Natural killer cell (primary cell): ENCODE measurements around the gene DSP. TPM values are rescaled to one million over a fixed set of nuclear protein-coding genes. Genes with fewer than 3 reads are reported as not detected.

Source experiments
- ATAC-seq, 3 donors: fragments of 150-1000 bp in 2 of 3; fragments of 200-7000 bp in 1 of 3; cut with Tn5 transposase; 1 replicate in 1 of 3; 2 replicates in 2 of 3; pipeline ENCODE4 v1.10.0; 2021; ENCODE audit warnings: mild to moderate bottlenecking in 2 of 3, moderate library complexity in 2 of 3
- DNase-seq, 2 donors: peaks; one replicate each; pipeline versions ENCODE4 v3.0.0 to v3.0.0-alpha.2; 2013 to 2021; ENCODE audit warnings: mixed read lengths in 1 of 2
- H3K27ac ChIP-seq: one replicate; pipeline ENCODE4 v1.5.1; 2013; ENCODE audit warnings: mild to moderate bottlenecking, low read length
- H3K27me3 ChIP-seq: one replicate; pipeline ENCODE4 v1.6.1; 2013; ENCODE audit warnings: low read length; ENCODE audit not compliant: control insufficient read depth, insufficient read depth
- H3K36me3 ChIP-seq: one replicate; pipeline ENCODE4 v1.6.1; 2013; ENCODE audit warnings: low read length; ENCODE audit not compliant: control insufficient read depth, insufficient read depth
- H3K4me1 ChIP-seq: one replicate; pipeline ENCODE4 v1.6.1; 2013; ENCODE audit warnings: low read length; ENCODE audit not compliant: control insufficient read depth, insufficient read depth
- H3K4me3 ChIP-seq: one replicate; pipeline ENCODE4 v1.5.1; 2013; ENCODE audit warnings: low read length
- H3K9me3 ChIP-seq: one replicate; pipeline ENCODE4 v1.6.1; 2013; ENCODE audit warnings: low read length; ENCODE audit not compliant: control insufficient read depth, insufficient read depth
- H3K27ac Mint-ChIP-seq, 2 donors: one replicate each; pipeline ENCODE4 v1.8.0; 2022; ENCODE audit warnings: mild to moderate bottlenecking in 2 of 2, mixed read lengths in 2 of 2, moderate library complexity in 1 of 2
- H3K27me3 Mint-ChIP-seq, 2 donors: one replicate each; pipeline ENCODE4 v1.8.0; 2022; ENCODE audit warnings: low read depth in 2 of 2, mixed read lengths in 2 of 2
- H3K36me3 Mint-ChIP-seq: one replicate; pipeline ENCODE4 v1.8.0; 2022; ENCODE audit warnings: mixed read lengths
- H3K4me1 Mint-ChIP-seq, 2 donors: one replicate each; pipeline ENCODE4 v1.8.0; 2022; ENCODE audit warnings: mixed read lengths in 2 of 2
- H3K4me3 Mint-ChIP-seq: one replicate; pipeline ENCODE4 v1.8.0; 2022; ENCODE audit warnings: mild to moderate bottlenecking, moderate library complexity, mixed read lengths
- H3K9me3 Mint-ChIP-seq, 2 donors: one replicate each; pipeline ENCODE4 v1.8.0; 2022; ENCODE audit warnings: mixed read lengths in 2 of 2
- WGBS: methylation state at CpG from one replicate; pipeline ENCODE4 v1.1.7; 2013; ENCODE audit warnings: missing lambda C conversion rate; ENCODE audit not compliant: insufficient coverage; 5-methylcytosine and 5-hydroxymethylcytosine counted together
- intact Hi-C: fragments of 100-400 bp; cut with micrococcal nuclease; formaldehyde crosslinking; loops from one replicate; pipeline ENCODE4 v1.14.2; 2022
- total RNA-seq, 4 donors: library from RNA; stranded (reverse); fragments of 120-200 nt in 1 of 4; gene quantifications; one replicate each; pipeline versions ENCODE4 v1.2.3 to v1.2.4, GENCODE V29; 2013 to 2022
- TF ChIP-seq, protein P1 (sequence below): fragments of 200-600 bp; IDR thresholded peaks from one replicate; pipeline ENCODE4 v1.8.0; 2022; ENCODE audit warnings: antibody characterized with exemption

The DSP gene
- total RNA-seq, 3 donors from 2014 or later (not counting 1 experiment from before 2014, with no cell fraction given): 0.05 to 0.26 TPM; not detected in 1

DNA sequence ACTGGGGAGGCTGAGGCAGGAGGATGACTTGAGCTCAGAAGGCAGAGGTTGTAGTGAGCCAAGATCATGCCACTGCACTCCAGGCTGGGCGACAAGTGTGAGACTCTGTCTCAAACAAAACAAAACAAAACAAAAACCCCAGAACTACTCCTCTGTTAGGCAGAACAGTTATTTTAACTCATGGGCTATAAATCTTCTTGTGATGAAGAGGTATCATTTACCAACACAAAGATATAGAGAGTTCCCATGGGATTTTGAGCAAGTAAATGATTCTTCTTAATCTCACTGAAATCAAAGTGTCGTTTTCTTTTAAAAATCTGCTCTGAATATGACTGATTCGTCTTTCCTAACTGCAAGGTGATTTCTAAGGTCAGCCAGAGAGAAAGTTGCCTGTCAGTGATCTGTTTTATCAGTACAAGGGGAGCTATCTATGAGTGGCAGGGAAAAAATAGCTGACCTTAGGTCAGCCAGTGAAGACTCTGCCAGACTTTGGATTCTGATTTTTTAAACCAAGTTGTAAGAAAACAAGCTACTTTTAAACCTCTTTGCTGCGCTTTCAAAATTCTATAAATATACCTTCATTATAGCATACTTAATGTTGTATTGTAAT is 3.8 kb upstream of the DSP start:
- H3K27ac Mint-ChIP-seq: no peak overlapping the region
- intact Hi-C loops: no loop called here
- WGBS: 67% methylated on average over 3 of the region's 4 CpGs
- Histone ChIP-seq H3K9me3 (no peaks in the 10 kb centered on the region), H3K27me3 (peaks cover 16% of the 10 kb centered on the region), H3K36me3 (no peaks in the 10 kb centered on the region), H3K27ac (no peak overlapping the region), H3K4me1 (peaks cover 13% of the 10 kb centered on the region), H3K4me3 (no peak overlapping the region)
- H3K4me3 Mint-ChIP-seq: no peak overlapping the region
- peaks cover 0 to 11% of the 10 kb centered on the region in 2 donors for H3K4me1 Mint-ChIP-seq
- ATAC-seq (no peak), DNase-seq (no peak)
- H3K27me3 Mint-ChIP-seq: peaks cover 36 to 58% of the 10 kb centered on the region in 2 donors
- H3K9me3 Mint-ChIP-seq: no peaks in the 10 kb centered on the region
- no peaks in the 10 kb centered on the region for H3K36me3 Mint-ChIP-seq
- TF ChIP-seq, protein P1, sequence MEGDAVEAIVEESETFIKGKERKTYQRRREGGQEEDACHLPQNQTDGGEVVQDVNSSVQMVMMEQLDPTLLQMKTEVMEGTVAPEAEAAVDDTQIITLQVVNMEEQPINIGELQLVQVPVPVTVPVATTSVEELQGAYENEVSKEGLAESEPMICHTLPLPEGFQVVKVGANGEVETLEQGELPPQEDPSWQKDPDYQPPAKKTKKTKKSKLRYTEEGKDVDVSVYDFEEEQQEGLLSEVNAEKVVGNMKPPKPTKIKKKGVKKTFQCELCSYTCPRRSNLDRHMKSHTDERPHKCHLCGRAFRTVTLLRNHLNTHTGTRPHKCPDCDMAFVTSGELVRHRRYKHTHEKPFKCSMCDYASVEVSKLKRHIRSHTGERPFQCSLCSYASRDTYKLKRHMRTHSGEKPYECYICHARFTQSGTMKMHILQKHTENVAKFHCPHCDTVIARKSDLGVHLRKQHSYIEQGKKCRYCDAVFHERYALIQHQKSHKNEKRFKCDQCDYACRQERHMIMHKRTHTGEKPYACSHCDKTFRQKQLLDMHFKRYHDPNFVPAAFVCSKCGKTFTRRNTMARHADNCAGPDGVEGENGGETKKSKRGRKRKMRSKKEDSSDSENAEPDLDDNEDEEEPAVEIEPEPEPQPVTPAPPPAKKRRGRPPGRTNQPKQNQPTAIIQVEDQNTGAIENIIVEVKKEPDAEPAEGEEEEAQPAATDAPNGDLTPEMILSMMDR: no peak

DNA sequence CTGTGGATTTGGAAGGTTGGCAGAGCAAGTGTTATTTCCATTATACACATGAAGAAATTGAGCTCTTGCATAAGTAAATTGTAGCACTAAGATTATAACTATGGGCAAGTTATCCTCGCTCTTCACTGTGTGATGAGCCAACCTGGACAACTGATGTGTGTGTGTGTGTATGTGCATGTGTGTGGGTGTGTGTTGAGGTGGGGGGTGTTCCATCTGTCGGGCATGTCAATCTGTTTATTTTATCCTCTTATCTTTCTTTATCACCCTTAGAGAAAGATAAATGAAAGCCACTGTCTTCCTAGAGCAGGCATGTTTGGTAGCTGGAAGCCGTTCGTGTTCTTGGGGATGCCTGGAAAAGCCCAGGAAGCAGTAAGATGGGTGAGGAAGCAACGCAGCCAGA is 3.0 kb upstream of the DSP start:
- Mint-ChIP-seq H3K36me3 (no peaks in the 10 kb centered on the region), H3K9me3 (no peaks in the 10 kb centered on the region), H3K27ac (no peak overlapping the region), H3K4me1 (peaks cover 0 to 11% of the 10 kb centered on the region in 2 donors), H3K4me3 (no peak overlapping the region), H3K27me3 (peaks cover 36 to 57% of the 10 kb centered on the region in 2 donors)
- Histone ChIP-seq H3K9me3 (no peaks in the 10 kb centered on the region), H3K27ac (no peak overlapping the region), H3K4me1 (peaks cover 15% of the 10 kb centered on the region), H3K36me3 (no peaks in the 10 kb centered on the region), H3K4me3 (no peak overlapping the region), H3K27me3 (peaks cover 20% of the 10 kb centered on the region)
- 72% methylated on average over 4 of the region's 5 CpGs for WGBS
- intact Hi-C loops: no loop called here
- DNase-seq: no peak
- ATAC-seq: no peak
- TF ChIP-seq, protein P1: no peak

GRCh38 chr6:7540595-7540994 is 876 bp upstream of the DSP start:
- WGBS: 27% methylated on average over 17 of the region's 17 CpGs
- Histone ChIP-seq H3K36me3 (no peaks in the 10 kb centered on the region), H3K4me3 (no peak overlapping the region), H3K9me3 (no peaks in the 10 kb centered on the region), H3K27ac (no peak overlapping the region), H3K4me1 (peaks cover 15% of the 10 kb centered on the region), H3K27me3 (peaks cover 27% of the 10 kb centered on the region)
- H3K27ac Mint-ChIP-seq: no peak overlapping the region
- DNase-seq (peak in 1 of 2 donors; percentile 3), ATAC-seq (no peak)
- H3K4me1 Mint-ChIP-seq: peaks cover 0 to 11% of the 10 kb centered on the region in 2 donors
- TF ChIP-seq, protein P1: no peak
- H3K4me3 Mint-ChIP-seq: peak overlapping the region; percentile 67
- no peaks in the 10 kb centered on the region for H3K36me3 Mint-ChIP-seq
- intact Hi-C loops: no loop called here
- H3K9me3 Mint-ChIP-seq: no peaks in the 10 kb centered on the region
- H3K27me3 Mint-ChIP-seq: peaks cover 50 to 62% of the 10 kb centered on the region in 2 donors
